Coronary artery (tissue), 2 donors: ENCODE measurements around the gene PXT1.
"Not testable (repeated sequence)": the region's sequence is repeated elsewhere in the genome, so short reads cannot be mapped to it uniquely, and the experiment has no call there.

Source experiments
- DNase-seq: peaks from one replicate; pipeline ENCODE4 v3.0.0-alpha.2; 2017; ENCODE audit warnings: low spot score
- H3K27ac ChIP-seq, 2 donors: fragments of 200-600 bp; sonication (generic); one replicate each; pipeline ENCODE4 v1.5.1; 2016 to 2019
- H3K4me3 ChIP-seq: fragments of 200-600 bp; sonication (generic); 2 replicates; pipeline ENCODE4 v1.5.1; 2016; ENCODE audit warnings: mild to moderate bottlenecking, moderate library complexity
- TF ChIP-seq, protein P1 (sequence below): fragments of 200-600 bp; sonication (generic); IDR thresholded peaks from one replicate; pipeline ENCODE4 v1.5.1; 2019; ENCODE audit warnings: antibody characterized with exemption

Gene PXT1

DNA sequence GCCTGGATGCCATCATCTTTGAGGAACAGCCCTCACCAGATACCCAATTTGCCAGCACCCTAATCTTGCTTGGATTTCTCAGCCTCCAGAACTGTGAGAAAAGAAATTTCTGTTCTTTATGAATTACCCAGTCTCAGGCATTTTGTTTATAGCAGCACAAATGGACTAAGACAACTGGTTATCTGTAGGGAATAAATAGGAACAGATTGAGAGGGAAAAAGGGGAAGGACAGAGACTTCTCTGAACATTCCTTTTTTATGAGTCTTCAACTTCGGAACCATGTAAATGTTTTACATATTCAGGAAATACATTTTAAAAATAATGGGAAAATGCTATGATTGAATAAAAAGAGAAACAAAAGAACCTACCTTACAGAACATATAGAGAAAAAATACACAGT is 21.0 kb upstream of the PXT1 start:
- no peak for DNase-seq
- Histone ChIP-seq H3K4me3 (no peak overlapping the region), H3K27ac (no peak overlapping the region)
- TF ChIP-seq, protein P1, sequence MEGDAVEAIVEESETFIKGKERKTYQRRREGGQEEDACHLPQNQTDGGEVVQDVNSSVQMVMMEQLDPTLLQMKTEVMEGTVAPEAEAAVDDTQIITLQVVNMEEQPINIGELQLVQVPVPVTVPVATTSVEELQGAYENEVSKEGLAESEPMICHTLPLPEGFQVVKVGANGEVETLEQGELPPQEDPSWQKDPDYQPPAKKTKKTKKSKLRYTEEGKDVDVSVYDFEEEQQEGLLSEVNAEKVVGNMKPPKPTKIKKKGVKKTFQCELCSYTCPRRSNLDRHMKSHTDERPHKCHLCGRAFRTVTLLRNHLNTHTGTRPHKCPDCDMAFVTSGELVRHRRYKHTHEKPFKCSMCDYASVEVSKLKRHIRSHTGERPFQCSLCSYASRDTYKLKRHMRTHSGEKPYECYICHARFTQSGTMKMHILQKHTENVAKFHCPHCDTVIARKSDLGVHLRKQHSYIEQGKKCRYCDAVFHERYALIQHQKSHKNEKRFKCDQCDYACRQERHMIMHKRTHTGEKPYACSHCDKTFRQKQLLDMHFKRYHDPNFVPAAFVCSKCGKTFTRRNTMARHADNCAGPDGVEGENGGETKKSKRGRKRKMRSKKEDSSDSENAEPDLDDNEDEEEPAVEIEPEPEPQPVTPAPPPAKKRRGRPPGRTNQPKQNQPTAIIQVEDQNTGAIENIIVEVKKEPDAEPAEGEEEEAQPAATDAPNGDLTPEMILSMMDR = no peak

DNA sequence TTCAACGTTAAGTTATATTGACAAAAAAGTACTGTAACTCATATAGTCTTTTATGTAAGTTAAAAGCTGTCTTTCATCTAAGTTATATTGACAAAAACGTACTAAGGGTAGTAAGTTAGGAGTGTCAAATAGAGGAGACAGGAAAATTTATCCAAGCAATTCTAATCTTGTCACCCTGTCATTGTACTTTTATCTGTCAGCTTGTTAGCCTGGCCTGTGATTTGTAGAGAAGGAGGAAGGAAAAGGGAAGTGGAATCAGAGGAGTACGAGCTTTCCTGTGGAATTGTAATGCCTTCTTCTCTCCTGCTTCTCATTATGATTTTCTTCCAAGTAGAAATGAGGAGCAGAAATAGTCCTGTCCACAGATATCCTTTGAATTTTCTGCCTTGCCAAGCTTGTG is 19.0 kb upstream of the PXT1 start:
- TF ChIP-seq, protein P1 = no peak
- Histone ChIP-seq H3K27ac (no peak overlapping the region), H3K4me3 (no peak overlapping the region)
- DNase-seq = no peak

DNA sequence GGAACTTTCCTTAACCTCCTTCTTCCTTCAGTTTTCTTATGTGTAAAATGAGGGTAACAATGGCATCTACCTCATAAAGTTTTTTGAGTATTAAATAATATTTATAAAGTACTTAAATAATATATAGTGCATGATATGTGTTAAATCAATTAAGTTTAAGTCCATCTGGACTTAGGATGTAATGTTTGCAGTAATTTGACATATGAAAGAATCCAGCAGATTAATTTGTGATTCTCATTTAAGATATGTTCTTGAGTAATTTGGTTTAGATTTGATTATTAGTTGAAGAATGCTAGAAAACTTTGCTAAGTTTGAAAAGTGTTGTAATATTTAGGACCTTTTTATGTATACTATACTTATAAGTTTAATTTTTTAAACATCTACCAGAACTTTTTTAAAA is 18.3 kb upstream of the PXT1 start:
- Histone ChIP-seq H3K27ac (no peak overlapping the region), H3K4me3 (no peak overlapping the region)
- TF ChIP-seq, protein P1 = no peak
- no peak for DNase-seq

DNA sequence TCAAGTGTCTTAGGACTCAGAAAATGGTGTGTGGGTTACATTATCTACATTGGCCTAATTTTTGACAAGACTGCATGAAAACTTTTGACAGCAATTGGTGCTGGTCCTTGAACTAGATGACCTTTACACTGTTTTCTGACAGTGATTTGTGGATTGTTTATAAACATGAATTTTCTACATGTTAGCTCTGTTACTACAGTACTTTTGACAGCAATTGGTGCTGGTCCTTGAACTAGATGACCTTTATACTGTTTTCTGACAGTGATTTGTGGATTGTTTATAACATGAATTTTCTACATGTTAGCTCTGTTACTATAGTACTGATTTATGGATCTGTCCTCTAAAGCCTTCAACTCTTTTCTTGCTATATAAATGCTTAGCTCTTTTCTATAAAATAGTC is 16.8 kb upstream of the PXT1 start:
- no peak for DNase-seq
- no peak overlapping the region for H3K4me3 ChIP-seq
- no peak overlapping the region for H3K27ac ChIP-seq
- TF ChIP-seq, protein P1 = no peak

DNA sequence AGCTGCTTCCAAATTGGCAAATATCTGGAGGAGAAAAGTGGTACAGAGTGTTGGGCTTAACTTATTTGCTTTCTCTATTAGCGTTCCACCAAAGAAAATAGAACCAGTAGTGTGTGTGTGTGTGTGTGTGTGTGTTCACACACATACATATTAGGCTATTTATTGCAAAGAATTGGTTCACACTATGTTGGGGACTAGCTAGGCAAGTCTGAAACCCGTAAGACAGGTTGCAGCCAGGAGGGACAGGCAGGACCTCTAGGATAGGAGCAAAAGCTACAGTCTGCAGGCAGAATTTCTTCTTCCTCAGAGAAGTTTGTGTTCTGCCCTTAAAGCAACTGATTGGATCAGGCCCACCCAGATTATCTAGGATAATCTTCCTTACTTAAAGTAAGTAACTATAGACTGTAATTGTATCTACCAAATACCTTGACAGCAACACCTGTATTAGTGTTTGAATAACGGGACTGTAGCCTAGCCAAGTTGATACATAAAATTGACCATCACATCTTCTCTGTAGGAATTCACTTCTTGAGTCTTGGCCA is 12.9 kb upstream of the PXT1 start:
- TF ChIP-seq, protein P1 = no peak
- no peak for DNase-seq
- Histone ChIP-seq H3K4me3 (no peak overlapping the region), H3K27ac (no peak overlapping the region)

DNA sequence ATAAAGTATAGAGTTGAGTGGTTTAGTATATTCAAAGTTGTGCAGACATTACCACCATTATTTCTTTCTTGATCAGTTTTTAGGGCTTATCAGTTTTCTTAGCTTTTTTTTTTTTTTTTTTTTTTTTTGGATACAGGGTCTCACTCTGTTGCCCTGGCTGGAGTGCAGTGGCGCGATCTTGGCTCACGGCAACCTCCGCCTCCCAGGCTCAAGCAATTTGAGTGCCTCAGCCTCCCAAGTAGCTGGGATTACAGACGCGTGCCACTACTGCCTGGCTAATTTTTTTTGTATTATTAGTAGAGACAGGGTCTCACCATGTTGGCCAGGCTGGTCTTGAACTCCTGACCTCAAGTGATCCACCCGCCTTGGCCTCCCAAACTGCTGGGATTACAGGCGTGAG is 10.2 kb upstream of the PXT1 start:
- DNase-seq, H3K27ac ChIP-seq, H3K4me3 ChIP-seq: not testable (repeated sequence)

DNA sequence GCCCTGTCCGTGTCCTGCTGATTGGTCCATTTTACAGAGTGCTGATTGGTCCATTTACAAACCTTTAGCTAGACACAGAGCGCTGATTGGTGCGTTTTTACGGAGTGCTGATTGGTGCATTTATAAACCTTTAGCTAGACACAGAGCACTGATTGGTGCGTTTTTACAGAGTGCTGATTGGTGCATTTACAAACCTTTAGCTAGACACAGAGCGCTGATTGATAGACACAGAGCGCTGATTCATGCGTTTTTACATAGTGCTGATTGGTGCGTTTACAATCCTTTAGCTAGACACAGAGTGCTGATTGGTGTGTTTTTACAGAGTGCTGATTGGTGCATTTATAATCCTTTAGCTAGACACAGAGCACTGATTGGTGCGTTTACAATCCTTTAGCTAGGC is 6.5 kb upstream of the PXT1 start:
- DNase-seq, H3K27ac ChIP-seq, H3K4me3 ChIP-seq: not testable (repeated sequence)

DNA sequence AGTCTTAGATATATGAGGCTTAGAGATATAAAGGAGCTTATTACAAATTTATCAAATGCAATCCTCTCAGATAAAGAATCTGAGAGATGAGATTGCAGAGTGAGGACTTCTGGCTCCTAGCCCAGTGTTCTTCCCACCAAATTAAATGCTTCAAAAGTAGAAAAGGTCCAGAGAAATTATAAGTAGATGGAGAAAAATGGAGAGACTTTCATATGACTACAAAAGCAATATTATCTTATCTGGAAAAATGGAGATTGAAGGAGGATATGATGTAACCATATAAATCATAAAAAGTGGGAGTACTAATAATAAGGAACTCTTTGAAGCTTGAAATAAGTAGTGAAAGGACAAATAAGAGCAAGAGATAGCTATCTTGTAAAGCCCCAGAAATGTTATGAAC is 3.0 kb upstream of the PXT1 start:
- Histone ChIP-seq H3K27ac (peak overlapping the region in 1 of 2 donors; percentile 98), H3K4me3 (no peak overlapping the region)
- TF ChIP-seq, protein P1 = no peak
- DNase-seq = no peak
